ENCODE measurements around the gene SETX.

The SETX gene

GRCh38 chr9:132356324-132356924, 1.6 kb upstream of the SETX start:
- DNase-seq, result no peak

DNA sequence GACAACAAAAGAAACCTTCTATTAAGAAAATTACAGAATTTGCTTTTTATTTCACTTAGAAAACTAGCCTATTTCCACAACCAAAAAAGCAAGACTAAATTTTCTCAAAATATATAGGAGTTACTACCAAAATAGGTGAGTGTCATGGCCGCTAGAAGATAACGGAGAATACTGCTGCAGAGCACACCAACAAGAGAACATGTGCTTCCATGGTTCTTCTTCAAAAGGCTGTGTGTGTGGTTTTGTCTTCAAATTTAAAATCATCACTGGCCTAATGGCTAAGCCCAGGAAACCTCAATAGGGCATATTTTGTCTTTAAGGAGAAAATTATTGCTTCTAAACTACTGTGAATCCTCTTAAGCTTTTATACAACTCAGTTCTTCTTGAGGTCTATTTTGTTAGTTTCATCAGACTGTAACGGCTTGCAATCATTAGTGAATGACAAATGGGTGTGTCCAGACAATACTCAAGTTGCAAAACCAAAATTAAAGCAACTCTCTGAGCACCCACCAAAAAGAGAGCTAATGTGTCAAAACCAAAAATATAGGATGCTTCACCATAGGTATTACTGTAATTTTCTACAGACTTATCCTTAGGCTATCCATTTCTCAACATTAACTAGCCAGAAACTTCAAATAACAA, 3.3 kb downstream of the SETX start:
- no peak for DNase-seq

- no peak for DNase-seq
Observed at GRCh38 chr9:132350861-132351315, 3.9 kb downstream of the SETX start.

GRCh38 chr9:132348676-132349075, 6.1 kb downstream of the SETX start:
- DNase-seq, result no peak

DNA sequence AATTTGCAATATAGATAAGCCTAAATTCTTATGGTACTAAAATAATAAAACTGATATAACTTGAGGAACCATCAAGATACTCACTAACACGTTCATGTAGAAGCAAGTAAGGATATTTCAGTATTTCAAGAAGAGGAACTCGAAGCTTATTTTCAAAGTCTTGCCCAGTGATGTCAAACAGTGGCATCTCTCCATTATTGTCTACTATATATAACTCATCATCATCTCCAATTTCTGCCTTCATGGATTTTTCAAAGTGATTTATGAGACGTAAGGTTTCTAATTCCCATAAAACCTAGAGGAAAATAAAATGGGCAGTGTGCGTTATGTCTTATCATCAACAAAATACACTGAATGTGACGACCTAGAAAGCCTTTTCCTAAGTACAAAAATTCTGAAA, 8.6 kb downstream of the SETX start:
- DNase-seq, result no peak

- no peak for DNase-seq
Observed at GRCh38 chr9:132341177-132341840, 13.5 kb downstream of the SETX start.

DNA sequence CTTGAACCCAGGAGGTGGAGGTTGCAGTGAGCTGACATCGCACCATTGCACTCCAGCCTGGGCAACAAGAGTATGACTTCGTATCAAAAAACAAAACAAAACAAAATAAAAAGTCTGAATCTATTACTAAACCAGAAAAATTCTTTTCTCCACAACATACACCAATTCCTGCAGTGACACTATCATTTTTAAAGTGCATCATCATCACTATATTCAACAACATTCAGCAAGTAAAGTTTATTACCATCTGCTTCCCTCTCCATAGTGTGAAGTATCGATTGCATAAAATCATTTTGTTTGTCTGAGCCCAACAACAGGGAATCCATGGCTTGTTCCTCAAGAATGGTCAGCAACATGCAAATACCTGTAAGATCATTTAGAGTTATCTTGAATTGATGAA, 20.4 kb downstream of the SETX start:
- no peak for DNase-seq

DNA sequence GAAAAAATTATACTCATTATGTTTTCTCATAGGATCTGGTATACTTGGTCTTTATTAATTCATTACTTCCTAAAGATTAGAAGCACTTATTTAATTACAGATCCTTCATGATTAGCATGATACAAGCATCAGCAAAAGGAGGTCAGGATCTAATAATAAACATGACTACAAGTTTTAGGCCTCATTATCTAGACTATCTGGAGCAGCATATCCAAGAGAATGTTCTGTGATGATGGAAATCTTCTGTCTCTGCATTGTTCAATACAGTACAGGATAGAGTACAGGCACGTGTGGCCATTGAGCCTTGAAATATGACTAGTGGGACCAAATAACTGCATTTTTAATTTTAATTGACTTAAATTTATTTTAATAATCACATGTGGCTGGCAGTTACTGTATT, 21.2 kb downstream of the SETX start:
- no peak for DNase-seq

GRCh38 chr9:132328580-132328979, 26.2 kb downstream of the SETX start:
- no peak for DNase-seq

DNA sequence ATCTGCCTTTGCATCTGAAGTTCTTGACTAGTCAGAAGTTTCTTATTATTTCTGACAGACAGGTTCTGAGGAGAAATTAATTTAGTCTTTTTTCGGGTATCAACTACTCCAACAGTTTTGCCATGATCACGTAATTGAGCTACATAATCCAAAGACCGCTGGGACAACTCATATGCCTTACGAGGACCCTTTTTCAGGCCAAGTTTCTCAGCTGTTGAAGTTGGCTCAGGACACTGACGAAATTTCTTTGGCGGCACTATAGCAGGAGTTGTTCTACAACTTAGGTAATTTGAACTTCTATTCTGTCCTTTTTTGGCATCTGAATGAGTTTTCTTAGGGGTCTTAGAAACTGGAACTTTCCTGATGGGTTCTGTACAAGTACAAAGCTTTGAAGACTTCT, 27.2 kb downstream of the SETX start:
- DNase-seq, result no peak

- DNase-seq, result no peak
Observed at GRCh38 chr9:132324425-132324824, 30.4 kb downstream of the SETX start.

- no peak for DNase-seq
Observed at GRCh38 chr9:132319421-132320110, 35.2 kb downstream of the SETX start.

GRCh38 chr9:132312873-132313272, 41.9 kb downstream of the SETX start:
- DNase-seq, result no peak

DNA sequence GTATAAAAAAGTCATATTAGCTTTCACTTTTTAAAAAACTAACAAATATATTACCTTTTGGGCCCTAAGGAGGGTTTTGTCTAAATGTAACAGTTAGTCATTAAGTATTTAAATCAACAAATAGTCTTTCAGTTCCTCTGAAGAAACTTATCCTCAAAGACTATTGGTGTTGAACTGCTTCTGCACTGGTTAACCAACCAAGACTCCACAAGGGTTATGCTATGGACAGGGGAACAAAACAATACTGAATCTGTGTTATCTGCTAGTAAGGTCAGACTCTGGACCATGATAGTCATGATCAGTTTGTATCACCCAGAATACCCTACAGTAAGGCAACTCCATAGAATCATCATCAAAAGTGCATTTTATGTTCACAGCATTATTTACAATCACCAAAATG, 42.4 kb downstream of the SETX start:
- DNase-seq, result no peak

GRCh38 chr9:132311978-132312377, 42.8 kb downstream of the SETX start:
- DNase-seq, result no peak

- DNase-seq, result no peak
Observed at GRCh38 chr9:132309056-132309455, 45.7 kb downstream of the SETX start.

DNA sequence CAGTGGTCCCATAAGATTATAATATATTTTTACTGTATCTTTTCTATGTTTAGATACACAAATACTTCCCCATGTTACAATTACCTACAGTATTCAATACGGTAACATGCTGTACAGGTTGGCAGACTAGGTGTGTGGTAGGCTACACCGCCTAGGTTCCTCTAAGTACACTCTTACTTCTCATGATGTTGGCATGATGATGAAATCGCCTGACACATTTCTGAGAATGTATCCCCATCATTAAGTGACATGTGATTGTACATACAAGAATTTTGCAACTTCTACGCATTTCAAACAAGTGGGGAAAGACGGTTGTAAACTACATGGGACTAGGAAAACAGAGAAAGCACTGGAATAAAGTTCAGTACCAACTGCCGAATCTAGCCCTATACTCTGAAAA, 53.3 kb downstream of the SETX start:
- no peak for DNase-seq

DNA sequence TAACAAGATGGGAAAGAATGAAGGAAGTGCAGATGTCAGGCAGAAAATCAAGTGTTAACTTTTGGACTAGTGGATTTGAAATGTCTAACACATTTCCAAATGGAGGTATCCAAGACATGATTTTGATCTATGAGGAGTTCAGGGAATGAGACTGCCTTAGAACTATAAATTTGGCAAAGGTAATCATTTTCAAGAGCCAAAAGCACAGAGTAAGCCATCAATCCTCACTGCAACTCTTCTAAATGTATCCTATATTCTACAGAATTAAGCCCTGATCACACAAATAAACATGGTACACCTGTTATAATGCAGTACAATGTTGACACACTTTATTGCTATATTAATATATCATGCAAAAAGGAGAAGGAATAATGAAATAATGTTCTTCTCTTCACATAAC, 55.6 kb downstream of the SETX start:
- no peak for DNase-seq

DNA sequence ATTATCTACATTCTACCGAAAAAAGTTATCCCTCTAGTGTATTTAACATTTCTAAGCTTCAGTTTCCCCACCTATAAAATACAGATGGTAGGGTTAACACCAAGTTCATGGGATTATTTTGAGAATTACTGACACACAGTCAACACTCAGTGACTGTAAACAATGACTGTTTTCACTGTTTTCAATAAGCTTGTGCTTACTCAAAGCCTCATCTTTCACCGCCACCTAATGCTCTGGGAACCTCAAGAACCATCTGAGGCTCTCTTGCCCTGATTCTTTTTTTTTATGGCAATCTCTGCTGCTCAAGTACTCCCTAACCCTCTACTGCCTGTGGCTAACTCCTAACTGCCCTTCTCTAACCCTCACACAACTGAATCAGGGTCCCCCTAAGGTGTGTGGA, 59.6 kb downstream of the SETX start:
- no peak for DNase-seq

DNA sequence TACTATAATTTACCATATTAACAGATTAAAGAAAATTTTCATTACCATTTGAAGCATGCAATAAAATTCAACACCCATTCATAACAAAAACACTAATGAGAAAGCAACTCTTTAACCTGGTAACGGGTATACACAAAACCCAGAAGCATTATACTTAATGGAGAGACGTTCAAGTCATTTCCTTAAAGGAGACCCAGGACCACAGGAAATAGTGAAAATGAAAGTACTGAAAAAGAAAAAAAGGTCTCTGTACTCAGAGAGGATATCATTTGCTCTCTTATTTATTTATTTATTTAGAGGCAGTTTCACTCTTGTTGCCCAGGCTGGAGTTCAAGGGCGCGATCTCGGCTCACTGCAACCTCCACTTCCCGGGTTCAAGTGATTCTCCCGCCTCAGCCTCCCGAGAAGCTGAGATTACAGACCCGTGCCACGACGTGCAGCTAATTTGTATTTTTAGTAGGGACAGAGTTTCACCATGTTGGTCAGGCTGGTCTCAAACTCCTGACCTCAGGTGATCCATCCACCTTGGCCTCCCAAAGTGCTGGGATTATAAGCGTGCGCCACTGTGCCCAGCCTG, 61.6 kb downstream of the SETX start:
- DNase-seq, result no peak

GRCh38 chr9:132288966-132289365, 65.8 kb downstream of the SETX start:
- DNase-seq, result no peak

- DNase-seq, result no peak
Observed at GRCh38 chr9:132288361-132288760, 66.4 kb downstream of the SETX start.

- DNase-seq, result no peak
Observed at GRCh38 chr9:132287256-132287760, 67.5 kb downstream of the SETX start.
